Endothelial cell (in vitro differentiated cells): ENCODE data around the gene COL5A1. TPM values are rescaled to one million over a fixed set of nuclear protein-coding genes. Genes with fewer than 3 reads are reported as not detected.

Experiments
- DNase-seq: peaks from one replicate; pipeline ENCODE4 v3.0.0; 2021; ENCODE audit warnings: low spot score
- H3K27ac Mint-ChIP-seq: one replicate; pipeline ENCODE4 v1.8.0; 2021; ENCODE audit warnings: mixed read lengths, inconsistent platforms; ENCODE audit not compliant: unreplicated experiment
- H3K27me3 Mint-ChIP-seq: one replicate; pipeline ENCODE4 v1.8.0; 2021; ENCODE audit warnings: mild to moderate bottlenecking, moderate library complexity, mixed read lengths, inconsistent platforms; ENCODE audit not compliant: unreplicated experiment
- H3K36me3 Mint-ChIP-seq: one replicate; pipeline ENCODE4 v1.8.0; 2021; ENCODE audit warnings: mild to moderate bottlenecking, low read depth, mixed read lengths, inconsistent platforms; ENCODE audit not compliant: unreplicated experiment
- H3K4me1 Mint-ChIP-seq: one replicate; pipeline ENCODE4 v1.8.0; 2021; ENCODE audit warnings: mild to moderate bottlenecking, mixed read lengths, inconsistent platforms; ENCODE audit not compliant: unreplicated experiment
- H3K4me3 Mint-ChIP-seq: one replicate; pipeline ENCODE4 v1.8.0; 2021; ENCODE audit warnings: mild to moderate bottlenecking, mixed read lengths, inconsistent platforms; ENCODE audit not compliant: unreplicated experiment
- H3K9me3 Mint-ChIP-seq: one replicate; pipeline ENCODE4 v1.8.0; 2021; ENCODE audit warnings: mixed read lengths, inconsistent platforms; ENCODE audit not compliant: unreplicated experiment
- CTCF ChIP-seq: fragments of 200-600 bp; sonication (generic); IDR thresholded peaks from one replicate; pipeline ENCODE4 v1.5.0; 2021; ENCODE audit warnings: antibody characterized with exemption; ENCODE audit not compliant: unreplicated experiment
- total RNA-seq: library from RNA; stranded (reverse); fragmentation: NEBNext Ultra II Directional; extraction: Animal tissue kit (Norgen Biotek cat#: 25700); gene quantifications from one replicate; pipeline ENCODE4 v1.2.1, GENCODE V29; 2021; ENCODE audit not compliant: unreplicated experiment

Gene COL5A1
- total RNA-seq, 1 donor from 2014 or later: 24.3 TPM

- H3K36me3 Mint-ChIP-seq: peaks cover 3% of the 10 kb centered on the region
- no peak overlapping the region for H3K4me3 Mint-ChIP-seq
- no peak overlapping the region for H3K27ac Mint-ChIP-seq
- H3K4me1 Mint-ChIP-seq: peaks cover 14% of the 10 kb centered on the region
- DNase-seq: no peak
- peaks cover 1% of the 10 kb centered on the region for H3K27me3 Mint-ChIP-seq
- no peaks in the 10 kb centered on the region for H3K9me3 Mint-ChIP-seq
- TF ChIP-seq CTCF: no peak
These were observed 133.7 kb downstream of the COL5A1 start for GRCh38 chr9:134775081-134775951.

- no peak for TF ChIP-seq CTCF
- Mint-ChIP-seq H3K27ac (no peak overlapping the region), H3K27me3 (peaks cover 1% of the 10 kb centered on the region), H3K4me3 (no peak overlapping the region), H3K4me1 (peaks cover 6% of the 10 kb centered on the region), H3K36me3 (peaks cover 3% of the 10 kb centered on the region), H3K9me3 (no peaks in the 10 kb centered on the region)
- DNase-seq: no peak
These were observed 134.6 kb downstream of the COL5A1 start for GRCh38 chr9:134776080-134776796.

GRCh38 chr9:134777153-134777552, 135.6 kb downstream of the COL5A1 start:
- H3K9me3 Mint-ChIP-seq: no peaks in the 10 kb centered on the region
- no peak for DNase-seq
- H3K4me1 Mint-ChIP-seq: no peaks in the 10 kb centered on the region
- no peak overlapping the region for H3K4me3 Mint-ChIP-seq
- peaks cover 1% of the 10 kb centered on the region for H3K27me3 Mint-ChIP-seq
- H3K36me3 Mint-ChIP-seq: peaks cover 3% of the 10 kb centered on the region
- H3K27ac Mint-ChIP-seq: no peak overlapping the region
- TF ChIP-seq CTCF: no peak

- H3K27ac Mint-ChIP-seq: no peak overlapping the region
- H3K4me3 Mint-ChIP-seq: no peak overlapping the region
- H3K36me3 Mint-ChIP-seq: peaks cover 3% of the 10 kb centered on the region
These were observed 136.6 kb downstream of the COL5A1 start for GRCh38 chr9:134778156-134778555.

More at GRCh38 chr9:134778156-134778555, 136.6 kb downstream of the COL5A1 start:
- no peaks in the 10 kb centered on the region for H3K4me1 Mint-ChIP-seq
- TF ChIP-seq CTCF: no peak
- peaks cover 1% of the 10 kb centered on the region for H3K27me3 Mint-ChIP-seq
- DNase-seq: no peak
- H3K9me3 Mint-ChIP-seq: no peaks in the 10 kb centered on the region
